GM18907 (cell line): ENCODE results near the gene TGFBR3.
"Not testable (repeated sequence)": the region's sequence is repeated elsewhere in the genome, so short reads cannot be mapped to it uniquely, and the experiment has no call there.

Experiments used
- ATAC-seq: cut with Tn5 transposase; IDR thresholded peaks from one replicate; pipeline ENCODE4 v1.9.1; 2021; ENCODE audit warnings: mild to moderate bottlenecking, moderate library complexity; ENCODE audit not compliant: unreplicated experiment

Gene TGFBR3

GRCh38 chr1:91666651-91667050 is 219.3 kb downstream of the TGFBR3 start:
- ATAC-seq: not testable (repeated sequence)

DNA sequence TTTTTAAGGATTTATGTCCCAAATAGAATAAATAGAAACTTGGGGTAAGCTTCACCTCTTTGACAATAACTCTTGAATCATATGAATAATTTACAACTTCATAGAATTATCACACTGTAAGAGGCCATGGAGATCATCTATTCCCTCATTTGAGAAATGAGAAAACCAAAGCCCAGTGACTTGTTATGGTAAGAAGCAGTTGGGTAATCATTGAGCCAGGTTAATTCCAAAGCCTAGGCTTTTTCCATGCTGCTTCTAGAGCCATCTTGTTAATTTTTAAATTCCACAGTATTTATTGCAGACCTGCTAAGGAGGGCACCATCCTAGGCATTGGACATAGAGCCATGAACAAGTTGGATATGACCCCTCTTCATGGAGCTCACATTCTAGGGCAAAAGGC is 224.8 kb downstream of the TGFBR3 start:
- ATAC-seq: no peak

DNA sequence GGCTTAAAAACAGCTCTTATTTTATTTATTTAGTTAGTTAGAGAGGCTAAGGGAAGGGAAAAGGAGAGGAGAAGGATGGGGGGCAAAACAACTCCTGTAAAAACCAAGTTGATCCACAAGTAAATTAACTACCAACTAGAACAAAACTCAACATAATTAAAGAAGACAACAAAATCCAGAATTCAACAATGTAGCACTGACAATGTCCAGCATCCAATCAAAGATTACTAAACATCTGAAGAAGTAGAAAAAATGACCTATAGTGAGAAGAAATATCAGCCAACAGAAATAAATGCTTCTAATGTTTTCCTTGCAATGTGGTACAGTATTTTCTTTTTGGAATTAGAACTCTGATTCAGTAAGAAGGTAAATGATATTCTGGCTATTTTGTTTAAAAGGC is 225.2 kb downstream of the TGFBR3 start:
- no peak for ATAC-seq

DNA sequence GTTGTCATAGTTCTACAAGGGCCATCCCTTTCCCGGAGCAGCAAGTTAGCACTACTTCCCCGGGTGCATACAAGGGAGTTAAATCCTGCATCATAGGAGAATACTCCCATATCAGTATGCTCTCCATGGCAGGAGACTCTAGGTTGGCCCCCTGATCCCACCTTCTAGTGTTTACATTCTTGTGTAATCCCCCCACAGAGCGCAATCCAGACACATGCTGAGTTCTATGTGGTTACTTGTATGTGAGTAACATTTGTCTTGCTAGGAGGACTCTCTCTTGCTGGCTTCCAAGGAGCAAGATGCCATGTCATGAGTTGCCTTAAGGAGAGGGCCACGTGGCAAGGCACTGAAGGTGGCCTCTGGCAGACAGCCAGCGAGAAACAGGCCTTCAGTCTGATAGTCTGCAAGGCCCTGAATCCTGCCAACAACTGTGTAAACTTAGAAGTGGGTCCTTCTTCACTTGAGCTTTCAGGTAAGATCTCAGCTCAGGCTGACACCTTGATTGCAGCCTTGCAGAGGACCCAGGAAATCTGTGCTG is 230.0 kb downstream of the TGFBR3 start:
- ATAC-seq: no peak

GRCh38 chr1:91653183-91653582 is 232.8 kb downstream of the TGFBR3 start:
- no peak for ATAC-seq

DNA sequence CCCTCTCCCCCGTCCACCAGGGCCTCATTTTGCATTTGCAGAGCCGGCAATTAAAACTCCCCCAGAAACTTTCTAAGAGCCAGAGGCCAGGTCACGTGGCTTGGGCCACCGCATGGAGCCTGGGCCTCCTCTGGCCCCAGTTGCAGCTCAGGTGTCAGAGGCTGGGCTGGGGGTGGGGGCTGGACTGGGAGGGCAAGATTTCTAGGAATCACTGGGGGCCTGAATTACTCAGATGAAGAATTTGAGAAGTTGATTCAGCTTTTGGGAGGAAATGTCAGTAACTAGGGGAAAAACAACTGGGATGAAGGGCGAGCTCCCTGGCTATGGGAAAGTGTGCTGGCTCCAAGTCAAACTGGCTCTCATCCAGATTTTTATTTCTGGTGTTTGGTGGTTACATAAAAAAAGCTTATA is 234.3 kb downstream of the TGFBR3 start:
- no peak for ATAC-seq

GRCh38 chr1:91651243-91651642 is 234.7 kb downstream of the TGFBR3 start:
- no peak for ATAC-seq

DNA sequence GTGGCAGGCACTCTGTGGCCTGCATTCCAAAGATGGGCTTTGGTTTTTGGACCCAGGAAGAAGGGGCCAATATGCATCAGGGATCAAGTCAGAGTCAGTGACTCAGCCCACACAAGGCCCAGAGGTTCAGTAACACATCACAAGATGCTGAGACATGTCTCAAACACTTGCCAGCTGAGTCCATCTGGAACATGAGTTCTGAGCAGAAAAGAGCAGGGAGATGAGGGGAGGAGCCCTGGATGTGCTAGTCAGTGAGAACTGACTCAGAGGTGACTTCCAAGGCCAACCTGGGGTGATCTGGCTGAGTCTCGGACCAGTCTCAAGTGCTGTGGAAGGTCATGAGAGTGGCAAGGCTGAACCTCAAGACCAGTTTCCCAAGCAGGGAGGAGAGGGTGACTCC is 235.2 kb downstream of the TGFBR3 start:
- no peak for ATAC-seq

GRCh38 chr1:91647061-91647460 is 238.9 kb downstream of the TGFBR3 start:
- no peak for ATAC-seq

DNA sequence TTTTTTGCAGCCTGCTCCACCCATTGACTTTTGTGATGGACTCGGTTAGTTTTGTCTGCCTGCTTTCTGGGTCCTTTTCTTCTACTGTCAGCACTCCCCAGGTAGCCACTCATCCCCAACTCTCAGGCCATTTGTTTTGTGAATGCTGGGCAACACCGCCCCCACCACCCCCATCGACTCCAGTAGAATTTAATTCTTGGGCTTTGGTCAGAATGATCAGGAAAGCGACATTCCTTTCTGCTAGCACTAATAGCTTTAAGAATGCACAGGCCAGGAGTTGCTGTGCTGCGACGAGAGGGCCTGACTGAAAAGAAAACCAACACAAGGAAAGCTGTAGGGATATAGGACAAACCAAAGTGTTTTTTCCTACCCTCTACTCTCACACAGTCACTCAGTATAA is 240.9 kb downstream of the TGFBR3 start:
- ATAC-seq: no peak

- no peak for ATAC-seq
Measured at GRCh38 chr1:91643431-91643830, 242.5 kb downstream of the TGFBR3 start.

- no peak for ATAC-seq
Measured at GRCh38 chr1:91640877-91641526, 244.9 kb downstream of the TGFBR3 start.

- no peak for ATAC-seq
Measured at GRCh38 chr1:91637539-91637994, 248.4 kb downstream of the TGFBR3 start.

GRCh38 chr1:91635763-91636162 is 250.2 kb downstream of the TGFBR3 start:
- ATAC-seq: no peak

- no peak for ATAC-seq
Measured at GRCh38 chr1:91633438-91633837, 252.5 kb downstream of the TGFBR3 start.

DNA sequence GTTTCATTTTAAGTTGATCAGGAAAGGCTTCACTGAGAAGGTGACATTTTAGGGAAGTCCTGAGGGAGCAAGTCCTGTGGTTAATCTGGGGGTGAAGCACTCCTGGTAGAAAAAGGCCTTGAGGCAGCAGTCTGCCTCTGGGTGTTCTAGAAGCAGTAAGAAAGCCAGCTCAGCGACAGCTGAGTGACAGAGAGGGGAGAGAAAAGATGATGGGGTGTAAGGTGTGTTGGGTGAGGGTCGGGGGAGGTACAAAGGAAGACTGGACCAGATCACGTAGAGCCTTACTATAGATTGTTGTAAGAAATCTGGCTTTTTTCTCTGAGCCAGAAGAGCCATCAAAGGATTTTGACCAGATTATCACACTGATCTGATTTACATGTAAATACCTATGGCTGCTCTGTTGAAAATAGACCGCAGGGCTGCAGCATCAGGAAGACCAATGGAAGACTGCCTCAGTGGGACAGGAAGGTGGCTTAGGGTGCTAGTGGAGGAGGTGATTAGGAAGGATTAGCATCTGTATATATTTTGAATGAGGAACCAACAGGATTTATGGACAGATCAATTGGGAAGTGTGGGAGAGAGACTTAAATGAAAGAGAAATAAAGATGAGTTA is 254.1 kb downstream of the TGFBR3 start:
- no peak for ATAC-seq

DNA sequence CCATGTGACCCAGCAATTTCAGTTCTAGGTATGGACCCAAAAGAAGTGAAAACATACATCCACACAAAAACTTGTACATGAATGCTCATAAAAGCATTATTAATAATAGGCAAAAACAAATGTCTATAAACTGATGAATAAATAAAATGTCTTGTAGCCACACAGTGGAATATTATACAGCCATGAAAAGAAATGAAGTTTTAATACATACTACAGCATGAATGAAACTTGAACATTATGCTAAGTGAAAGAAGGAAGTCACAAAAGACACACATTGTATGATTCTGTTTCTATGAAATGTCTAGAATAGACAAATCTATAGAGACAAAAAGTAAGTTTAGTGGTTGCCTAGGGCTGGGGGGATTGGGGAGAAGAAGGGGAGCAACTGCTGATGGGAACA is 255.1 kb downstream of the TGFBR3 start:
- no peak for ATAC-seq
